Stimulated activated CD4-positive, alpha-beta T cell treated with anti-CD3 and anti-CD28 coated beads, Interleukin-4, amount 100 ng/mL, for 48 hours (primary cell): ENCODE results near the gene CCDC24.

ENCODE experiments used
- DNase-seq, 2 donors: peaks; one replicate each; pipeline ENCODE4 v3.0.0-alpha.2; 2020; ENCODE audit warnings: low read depth in 2 of 2

Gene CCDC24

DNA sequence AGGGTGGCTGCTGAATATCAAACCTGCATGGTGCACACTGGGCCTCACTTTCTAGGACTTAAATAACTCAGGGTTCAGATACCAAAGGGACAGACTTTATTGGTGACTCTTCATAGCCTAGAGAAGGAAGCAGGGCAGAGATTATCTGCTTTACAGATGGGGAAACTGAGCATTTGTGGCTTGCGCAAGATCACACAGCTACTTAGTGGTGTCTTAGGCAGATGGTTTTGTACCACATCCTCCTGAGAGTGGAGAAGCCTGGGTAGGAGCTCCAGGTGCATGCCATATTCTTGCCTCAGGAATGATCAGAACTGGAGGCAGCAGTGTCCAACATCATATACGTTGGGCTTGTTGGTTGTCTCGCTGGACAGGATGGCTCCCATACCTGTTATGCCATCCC is 28.4 kb upstream of the CCDC24 start:
- no peak for DNase-seq

DNA sequence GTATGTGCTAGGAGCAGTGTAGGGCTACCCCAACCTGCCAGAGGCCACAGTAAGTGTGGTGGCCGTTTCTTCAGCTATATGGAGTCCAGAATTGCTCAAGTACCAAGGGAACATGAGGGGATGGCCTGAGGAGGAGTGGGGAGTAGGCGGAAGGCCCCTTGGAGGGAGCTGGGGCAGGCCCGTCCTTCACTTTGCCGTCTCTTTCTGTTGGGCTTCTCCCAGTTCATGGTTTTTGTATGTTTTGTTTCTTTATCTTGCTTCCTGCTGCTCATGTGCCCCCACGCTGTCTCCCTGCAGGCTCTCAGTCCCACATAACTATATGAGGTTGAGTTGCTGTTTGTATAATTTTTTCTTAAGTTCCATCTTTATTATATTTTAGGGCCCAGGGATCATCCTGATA is 27.5 kb upstream of the CCDC24 start:
- no peak for DNase-seq

GRCh38 chr1:43965316-43965715 is 26.1 kb upstream of the CCDC24 start:
- DNase-seq = no peak

- no peak for DNase-seq
These were observed 23.0 kb upstream of the CCDC24 start for GRCh38 chr1:43968348-43968948.

GRCh38 chr1:43969416-43969745 is 22.0 kb upstream of the CCDC24 start:
- no peak for DNase-seq

GRCh38 chr1:43969746-43970466 is 21.5 kb upstream of the CCDC24 start, which contains the start of gene DPH2:
TSS of gene DPH2 (plus strand) at chr1:43970010. CDS start at chr1:43970176, 166 bp downstream.
- peak; percentile 92 to 97 for DNase-seq

GRCh38 chr1:43970502-43970901 is 20.9 kb upstream of the CCDC24 start:
- no peak for DNase-seq

GRCh38 chr1:43970911-43971310 is 20.5 kb upstream of the CCDC24 start:
- no peak for DNase-seq

DNA sequence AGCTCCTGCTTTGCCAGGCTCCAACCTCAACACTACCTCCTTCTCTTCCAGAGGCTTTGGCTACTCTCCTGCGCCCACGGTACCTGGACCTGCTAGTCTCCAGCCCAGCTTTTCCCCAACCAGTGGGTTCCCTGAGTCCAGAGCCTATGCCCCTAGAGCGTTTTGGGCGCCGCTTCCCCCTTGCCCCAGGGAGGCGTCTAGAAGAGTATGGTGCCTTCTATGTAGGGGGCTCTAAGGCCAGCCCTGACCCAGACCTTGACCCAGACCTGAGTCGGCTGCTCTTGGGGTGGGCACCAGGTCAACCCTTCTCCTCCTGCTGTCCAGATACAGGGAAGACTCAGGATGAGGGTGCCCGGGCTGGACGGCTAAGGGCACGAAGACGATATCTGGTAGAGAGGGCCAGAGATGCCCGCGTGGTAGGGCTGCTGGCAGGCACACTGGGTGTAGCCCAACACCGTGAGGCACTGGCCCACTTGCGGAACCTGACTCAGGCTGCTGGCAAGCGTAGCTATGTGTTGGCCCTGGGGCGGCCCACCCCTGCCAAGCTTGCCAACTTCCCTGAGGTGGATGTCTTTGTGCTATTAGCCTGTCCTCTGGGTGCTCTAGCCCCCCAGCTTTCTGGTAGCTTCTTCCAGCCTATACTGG is 19.9 kb upstream of the CCDC24 start:
- DNase-seq = no peak

DNA sequence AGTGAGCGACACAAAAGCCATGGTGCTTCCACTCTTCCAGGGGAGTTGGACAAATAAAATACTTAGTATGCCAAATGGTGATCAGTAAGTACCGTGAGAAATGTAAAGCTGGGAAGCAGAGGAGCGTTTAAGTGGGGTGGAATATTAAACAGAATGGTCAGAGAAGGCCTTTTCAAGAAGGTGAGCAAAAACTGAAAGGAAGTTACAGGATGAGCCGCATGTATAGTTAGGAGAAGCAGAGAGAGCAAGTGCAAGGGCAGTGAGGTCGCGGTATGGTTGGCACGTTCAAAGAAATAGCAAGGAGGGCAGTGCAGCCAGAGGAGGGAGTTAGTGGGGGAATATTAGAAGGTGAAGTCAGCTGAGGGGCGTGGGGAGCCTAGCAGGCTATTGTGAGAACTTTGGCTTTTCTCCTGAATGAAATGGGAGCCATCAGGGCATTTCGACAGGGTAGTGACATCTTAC is 17.4 kb upstream of the CCDC24 start:
- DNase-seq = no peak

DNA sequence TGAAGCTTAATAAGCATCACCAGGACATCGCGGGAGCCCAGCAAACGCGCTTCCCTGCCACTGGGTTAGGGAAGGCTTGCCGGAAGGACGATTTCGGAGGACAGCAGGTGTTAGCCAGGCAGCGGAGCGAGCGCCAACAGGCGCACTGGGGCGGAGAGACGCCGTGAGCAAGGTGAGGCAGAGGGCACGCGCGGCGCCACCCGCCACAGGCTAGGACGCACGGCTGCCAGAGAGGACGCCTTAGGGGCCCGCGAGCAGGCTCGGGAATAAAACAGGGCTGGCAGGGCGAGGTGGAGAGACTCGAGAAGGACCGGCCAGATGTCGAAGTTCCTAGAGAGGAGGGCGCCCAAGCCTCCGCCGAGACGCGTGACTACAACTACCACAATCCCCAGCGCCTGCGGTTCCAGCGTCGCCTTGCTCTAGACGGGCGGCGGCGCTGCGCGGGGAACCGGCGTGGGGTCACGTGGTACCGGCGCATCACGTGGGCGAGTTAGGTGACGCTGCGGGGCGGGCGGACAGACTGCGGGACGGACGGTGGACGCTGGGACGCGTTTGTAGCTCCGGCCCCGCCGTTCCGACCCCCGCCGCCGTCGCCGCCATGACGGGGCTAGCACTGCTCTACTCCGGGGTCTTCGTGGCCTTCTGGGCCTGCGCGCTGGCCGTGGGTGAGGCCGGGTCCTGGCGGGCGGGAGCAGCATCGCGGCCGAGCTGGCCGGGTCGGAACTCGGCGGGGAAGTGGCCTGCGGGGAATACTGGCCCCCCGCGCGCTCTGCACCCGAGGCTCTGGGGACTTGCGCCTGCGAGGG is 16.8 kb upstream of the CCDC24 start, which contains the start of gene ATP6V0B:
Gene ATP6V0B, plus strand, starts transcription at position 518 of the 806 bp plus-strand sequence. Its CDS starts 81 bp downstream, at position 599.
- peak; percentile 95 for DNase-seq

- DNase-seq = no peak
These were observed 16.0 kb upstream of the CCDC24 start for GRCh38 chr1:43975249-43975961.

- DNase-seq = no peak
These were observed 15.4 kb upstream of the CCDC24 start for GRCh38 chr1:43976045-43976444.

DNA sequence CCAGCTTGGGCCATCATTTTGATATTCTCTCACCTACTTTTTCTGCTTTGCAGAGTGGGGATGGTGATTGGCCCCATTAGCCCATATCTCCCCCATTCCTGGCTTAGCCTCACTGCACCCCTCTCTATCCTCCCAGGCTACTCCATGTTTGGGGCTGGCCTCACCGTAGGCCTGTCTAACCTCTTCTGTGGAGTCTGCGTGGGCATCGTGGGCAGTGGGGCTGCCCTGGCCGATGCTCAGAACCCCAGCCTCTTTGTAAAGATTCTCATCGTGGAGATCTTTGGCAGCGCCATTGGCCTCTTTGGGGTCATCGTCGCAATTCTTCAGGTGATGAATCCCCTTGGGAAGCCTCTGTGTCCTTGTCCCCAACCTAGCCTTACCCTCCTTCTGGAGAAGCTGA is 14.5 kb upstream of the CCDC24 start:
- no peak for DNase-seq

- DNase-seq = no peak
These were observed 13.8 kb upstream of the CCDC24 start for GRCh38 chr1:43977376-43978263.

GRCh38 chr1:43978264-43978550 is 13.2 kb upstream of the CCDC24 start:
- no peak for DNase-seq

- DNase-seq = peak in 1 of 2 donors; percentile 26
These were observed 12.7 kb upstream of the CCDC24 start, which contains the start of gene B4GALT2 for GRCh38 chr1:43978551-43979260. TSS of gene B4GALT2 (plus strand) at chr1:43979210. CDS start at chr1:43981161, 1,951 bp downstream.

DNA sequence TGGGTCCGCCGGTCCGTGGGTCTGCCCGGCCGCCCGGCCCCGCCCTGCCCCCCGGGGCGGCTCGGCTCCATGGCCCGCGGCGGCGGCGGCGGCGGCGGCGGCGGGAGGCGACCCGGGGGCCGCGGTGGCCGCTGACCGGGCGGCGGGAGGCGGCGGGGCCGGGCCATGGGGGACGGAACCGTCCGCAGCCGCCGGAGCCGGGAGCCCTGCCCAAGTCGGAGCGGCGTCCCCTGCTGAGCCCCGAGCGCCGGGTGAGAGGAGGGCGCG is 12.2 kb upstream of the CCDC24 start:
- DNase-seq = no peak

DNA sequence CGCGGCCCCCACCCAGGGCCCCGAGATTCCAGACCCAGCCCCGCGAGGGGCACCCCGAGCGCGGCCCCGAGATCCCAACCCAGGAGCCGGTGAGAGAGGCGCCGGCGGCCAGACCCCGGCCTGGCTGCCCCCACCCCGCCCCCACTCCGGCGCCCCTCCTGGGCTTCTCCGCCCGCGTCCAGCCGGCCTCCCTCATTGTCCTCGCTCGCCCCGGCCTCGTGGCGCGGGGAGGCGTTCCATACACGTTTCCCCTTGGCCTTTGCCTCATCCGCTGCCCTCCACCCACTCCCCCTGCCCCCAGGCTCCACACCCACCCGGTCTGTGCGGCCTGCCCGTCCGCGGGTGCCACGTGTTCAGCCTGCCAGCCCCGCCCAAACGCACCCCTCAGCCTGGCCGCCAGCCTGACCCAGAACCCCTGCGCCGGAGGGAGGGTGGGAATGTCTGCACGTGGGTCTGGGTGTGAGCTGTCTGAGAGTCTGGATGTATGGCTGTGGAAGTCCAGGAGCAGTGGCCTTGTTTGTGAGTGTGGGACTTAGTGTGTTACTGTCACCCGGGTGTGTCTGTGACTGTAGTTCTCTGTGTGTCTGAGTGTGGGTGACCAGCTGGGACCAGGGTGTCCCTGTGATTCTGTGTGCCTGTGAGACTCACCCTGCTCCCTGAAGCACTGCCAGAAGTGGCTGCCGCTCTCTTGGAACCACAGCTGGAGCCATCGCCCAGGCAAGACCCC is 11.7 kb upstream of the CCDC24 start:
- DNase-seq = peak in 1 of 2 donors; percentile 19
